HG03342 (cell line): ENCODE data around the gene IDH3G.

ENCODE experiments used
- ATAC-seq: cut with Tn5 transposase; IDR thresholded peaks from one replicate; pipeline ENCODE4 v1.9.1; 2021; ENCODE audit warnings: mild to moderate bottlenecking, moderate library complexity; ENCODE audit not compliant: unreplicated experiment

Gene IDH3G

DNA sequence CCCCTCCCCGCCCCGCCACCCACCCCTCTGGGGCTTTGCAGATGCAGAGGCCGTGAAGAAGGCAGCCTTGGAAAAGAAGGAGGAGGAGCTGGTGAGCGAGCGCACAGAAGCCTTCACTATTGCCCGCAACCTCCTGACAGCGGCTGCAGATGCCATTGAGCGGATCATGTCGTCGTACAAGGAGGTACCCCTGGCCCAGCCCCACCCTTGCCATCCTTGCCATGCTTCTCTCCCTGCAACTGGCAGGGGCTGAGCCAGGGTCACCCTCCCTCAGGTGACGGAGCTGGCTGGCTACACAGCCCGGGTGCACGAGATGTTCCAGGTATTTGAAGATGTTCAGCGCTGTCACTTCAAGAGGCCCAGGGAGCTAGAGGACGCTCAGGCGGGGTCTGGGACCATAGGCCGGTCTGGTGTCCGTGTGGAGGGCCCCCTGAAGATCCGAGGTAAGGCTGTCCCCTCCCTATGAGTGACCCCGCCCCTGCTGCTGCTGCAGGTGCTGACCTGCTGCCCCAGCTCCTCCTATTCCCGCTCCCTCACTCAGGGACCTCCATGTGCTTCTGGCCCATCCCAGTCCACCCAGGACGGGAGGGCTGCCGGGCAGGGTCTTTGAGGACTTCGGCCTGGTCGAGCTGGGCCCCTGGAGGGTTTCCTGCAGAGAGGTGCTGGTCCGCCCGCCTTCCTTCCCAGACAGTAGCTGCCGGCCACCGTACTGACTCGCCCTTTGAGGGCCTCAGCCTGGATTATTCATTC, 57.9 kb downstream of the IDH3G start:
- no peak for ATAC-seq
